GM23338 (cell line): ENCODE results near the gene SH2D3C. TPM values are rescaled to one million over a fixed set of nuclear protein-coding genes. Genes with fewer than 3 reads are reported as not detected.

Experiments used
- ATAC-seq: fragments of 200-7000 bp; cut with Tn5 transposase; 3 replicates; pipeline ENCODE4 v1.9.1; 2020
- DNase-seq: peaks from one replicate; pipeline ENCODE4 v3.0.0-alpha.2; 2015; ENCODE audit warnings: low spot score
- H2AFZ ChIP-seq: fragments of 200-600 bp; sonication (generic); 2 replicates; pipeline ENCODE4 v1.8.0; 2016; ENCODE audit warnings: antibody characterized with exemption, mild to moderate bottlenecking, moderate library complexity
- H3F3A ChIP-seq: fragments of 200-600 bp; sonication (generic); replicated peaks from 2 replicates; pipeline ENCODE4 v1.8.0; 2017; ENCODE audit warnings: antibody characterized with exemption, mixed run types, low read depth
- H3K27ac ChIP-seq: fragments of 200-600 bp; sonication (generic); 2 replicates; pipeline ENCODE4 v1.6.1; 2016; ENCODE audit warnings: low read depth
- H3K27me3 ChIP-seq: fragments of 200-600 bp; sonication (generic); 2 replicates; pipeline ENCODE4 v1.8.0; 2016; ENCODE audit warnings: mild to moderate bottlenecking, mixed run types, moderate library complexity; ENCODE audit not compliant: insufficient read depth
- H3K36me3 ChIP-seq: fragments of 200-600 bp; sonication (generic); 2 replicates; pipeline ENCODE4 v1.8.0; 2016; ENCODE audit warnings: mild to moderate bottlenecking; ENCODE audit not compliant: insufficient read depth
- H3K4me1 ChIP-seq: fragments of 200-600 bp; sonication (generic); 2 replicates; pipeline ENCODE4 v1.8.0; 2016; ENCODE audit warnings: mild to moderate bottlenecking, moderate library complexity; ENCODE audit not compliant: insufficient read depth
- H3K4me2 ChIP-seq: fragments of 200-600 bp; sonication (generic); 2 replicates; pipeline ENCODE4 v1.7.1; 2017; ENCODE audit warnings: mixed run types
- H3K4me3 ChIP-seq: fragments of 200-600 bp; sonication (generic); 2 replicates; pipeline ENCODE4 v1.6.1; 2016; ENCODE audit warnings: mixed run types
- H3K79me2 ChIP-seq: fragments of 200-600 bp; sonication (generic); replicated peaks from 2 replicates; pipeline ENCODE4 v1.8.0; 2017; ENCODE audit warnings: mild to moderate bottlenecking; ENCODE audit not compliant: insufficient read depth
- H3K9me2 ChIP-seq: fragments of 200-600 bp; sonication (generic); 2 replicates; pipeline ENCODE4 v1.8.0; 2017; ENCODE audit not compliant: insufficient read depth
- H4K20me1 ChIP-seq: fragments of 200-600 bp; sonication (generic); replicated peaks from 2 replicates; pipeline ENCODE4 v1.8.0; 2017; ENCODE audit warnings: mild to moderate bottlenecking; ENCODE audit not compliant: insufficient read depth
- H3K27ac Mint-ChIP-seq: 2 replicates; pipeline ENCODE4 v1.8.0; 2020; ENCODE audit warnings: inconsistent platforms, mild to moderate bottlenecking, moderate library complexity, mixed read lengths
- H3K27me3 Mint-ChIP-seq: 3 replicates; pipeline ENCODE4 v1.8.0; 2022; ENCODE audit warnings: low read depth, mild to moderate bottlenecking, moderate library complexity, mixed read lengths, inconsistent platforms; ENCODE audit not compliant: insufficient read depth, poor library complexity
- H3K36me3 Mint-ChIP-seq: 3 replicates; pipeline ENCODE4 v1.8.0; 2021; ENCODE audit warnings: low read depth, mild to moderate bottlenecking, inconsistent platforms, moderate library complexity, mixed read lengths
- H3K4me1 Mint-ChIP-seq: 3 replicates; pipeline ENCODE4 v1.8.0; 2020; ENCODE audit warnings: mild to moderate bottlenecking, inconsistent platforms, mixed read lengths
- H3K4me3 Mint-ChIP-seq: 3 replicates; pipeline ENCODE4 v1.8.0; 2021; ENCODE audit warnings: moderate library complexity, mild to moderate bottlenecking, inconsistent platforms, mixed read lengths
- H3K9me3 Mint-ChIP-seq: 3 replicates; pipeline ENCODE4 v1.8.0; 2020; ENCODE audit warnings: moderate library complexity, mild to moderate bottlenecking, inconsistent platforms, mixed read lengths
- CREB1 ChIP-seq: fragments of 250-450 bp; sonication (Bioruptor Pico); IDR thresholded peaks from 2 replicates; pipeline ENCODE4 v1.5.0; 2020; ENCODE audit warnings: low read depth, mild to moderate bottlenecking, moderate library complexity
- EZH2 ChIP-seq: fragments of 200-600 bp; sonication (generic); IDR thresholded peaks from one replicate; pipeline ENCODE4 v1.8.0; 2017; ENCODE audit warnings: antibody characterized with exemption, mild to moderate bottlenecking, low read depth; ENCODE audit not compliant: unreplicated experiment
- EZH2phosphoT487 ChIP-seq: fragments of 200-600 bp; sonication (generic); IDR thresholded peaks from one replicate; pipeline ENCODE4 v1.8.1; 2018; ENCODE audit warnings: antibody characterized with exemption; ENCODE audit not compliant: unreplicated experiment
- JUNB ChIP-seq: IDR thresholded peaks from one replicate; pipeline ENCODE4 v1.6.1; 2016; ENCODE audit warnings: antibody characterized with exemption; ENCODE audit not compliant: unreplicated experiment
- NANOG ChIP-seq: IDR thresholded peaks from 2 replicates; pipeline ENCODE4 v1.6.1; 2016; ENCODE audit warnings: antibody characterized with exemption, borderline replicate concordance
- POLR2AphosphoS5 ChIP-seq: IDR thresholded peaks from 2 replicates; pipeline ENCODE4 v1.6.1; 2016; ENCODE audit warnings: antibody characterized with exemption, low read depth
- STAT1 ChIP-seq: IDR thresholded peaks from one replicate; pipeline ENCODE4 v1.6.1; 2016; ENCODE audit warnings: antibody characterized with exemption; ENCODE audit not compliant: unreplicated experiment
- ZNF114 ChIP-seq: fragments of 250-450 bp; sonication (Bioruptor Pico); IDR thresholded peaks from 2 replicates; pipeline ENCODE4 v1.5.0; 2020; ENCODE audit warnings: mild to moderate bottlenecking, moderate library complexity
- ZNF331 ChIP-seq: fragments of 250-450 bp; sonication (Bioruptor Pico); IDR thresholded peaks from 2 replicates; pipeline ENCODE4 v1.5.0; 2020; ENCODE audit warnings: low read depth, mild to moderate bottlenecking, moderate library complexity
- polyA plus RNA-seq: library from polyadenylated mRNA; unstranded; fragments of >200 nt; fragmentation: Nextera tagmentation; extraction: Ambion mirVana; gene quantifications from 2 replicates; pipeline ENCODE4 v1.2.1, GENCODE V29; 2016
- total RNA-seq: library from RNA; depleted of rRNA; stranded (reverse); fragments of >200 nt; shearing (Covaris generic); gene quantifications from 2 replicates; pipeline ENCODE4 v1.2.3, GENCODE V29; 2014
- TF ChIP-seq, protein P1 (sequence below): fragments of 250-450 bp; sonication (Bioruptor Pico); IDR thresholded peaks from 2 replicates; pipeline ENCODE4 v1.5.0; 2020; ENCODE audit warnings: mild to moderate bottlenecking, moderate library complexity
- TF ChIP-seq, protein P2 (sequence below), 2 experiments: fragments of 200-600 bp in 1 of 2; sonication (generic) in 1 of 2; conservative IDR thresholded peaks; 2 replicates each; pipeline versions ENCODE4 v1.5.1 to v1.6.1; 2016 to 2017; ENCODE audit warnings: antibody characterized with exemption in 2 of 2, low read depth in 2 of 2, mild to moderate bottlenecking in 2 of 2, moderate library complexity in 1 of 2
- TF ChIP-seq, protein P3 (sequence below): IDR thresholded peaks from 2 replicates; pipeline ENCODE4 v1.6.1; 2016; ENCODE audit warnings: antibody characterized with exemption
- TF ChIP-seq, protein P4 (sequence below): IDR thresholded peaks from one replicate; pipeline ENCODE4 v1.6.1; 2018; ENCODE audit warnings: antibody characterized with exemption; ENCODE audit not compliant: unreplicated experiment

SH2D3C gene
- total and polyA plus RNA-seq, 2 experiments from 2014 or later = 4.2 to 4.5 TPM

DNA sequence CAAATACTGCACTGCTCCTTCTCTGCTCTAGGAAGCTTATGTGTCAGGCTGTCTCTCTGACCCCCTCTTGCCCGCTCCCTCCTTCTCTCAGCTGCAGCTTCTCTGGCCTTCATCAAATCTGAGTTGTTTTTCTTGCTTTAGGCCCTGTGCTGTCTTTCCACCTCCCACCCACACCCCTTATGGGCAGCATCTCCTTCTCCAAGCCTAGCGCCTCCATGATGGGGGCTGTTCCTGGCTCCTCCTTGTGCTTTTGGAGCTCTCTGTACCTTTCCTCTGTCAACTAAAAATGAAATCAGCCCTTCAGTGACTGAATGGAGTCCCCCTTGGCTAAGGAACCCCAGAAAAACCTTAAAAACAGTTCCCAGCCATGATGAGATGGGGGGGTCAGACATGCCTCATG lies 78.3 kb downstream of the SH2D3C start:
- ATAC-seq = no peak
- Histone ChIP-seq H3K4me1 (no peaks in the 10 kb centered on the region), H3K9me2 (no peaks in the 10 kb centered on the region), H3K4me3 (no peak overlapping the region), H2AFZ (0 out of 2 replicates have a peak overlapping the region, but pooled peaks have one; percentile 38), H3K36me3 (no peaks in the 10 kb centered on the region), H3K27ac (no peak overlapping the region), H3F3A (no peaks in the 10 kb centered on the region; the same call in 1 of the 2 replicates), H4K20me1 (no peaks in the 10 kb centered on the region), H3K4me2 (no peak overlapping the region), H3K79me2 (no peaks in the 10 kb centered on the region), H3K27me3 (no peaks in the 10 kb centered on the region)
- no peak for DNase-seq
- Mint-ChIP-seq H3K9me3 (no peaks in the 10 kb centered on the region; the same call in 1 of the 3 replicates), H3K4me1 (peaks cover 2% of the 10 kb centered on the region; the same call in 2 of the 3 replicates), H3K27me3 (peaks cover 4% of the 10 kb centered on the region), H3K36me3 (no peaks in the 10 kb centered on the region), H3K4me3 (no peak overlapping the region; the same call in 2 of the 3 replicates), H3K27ac (no peak overlapping the region)
- TF ChIP-seq, protein P1, sequence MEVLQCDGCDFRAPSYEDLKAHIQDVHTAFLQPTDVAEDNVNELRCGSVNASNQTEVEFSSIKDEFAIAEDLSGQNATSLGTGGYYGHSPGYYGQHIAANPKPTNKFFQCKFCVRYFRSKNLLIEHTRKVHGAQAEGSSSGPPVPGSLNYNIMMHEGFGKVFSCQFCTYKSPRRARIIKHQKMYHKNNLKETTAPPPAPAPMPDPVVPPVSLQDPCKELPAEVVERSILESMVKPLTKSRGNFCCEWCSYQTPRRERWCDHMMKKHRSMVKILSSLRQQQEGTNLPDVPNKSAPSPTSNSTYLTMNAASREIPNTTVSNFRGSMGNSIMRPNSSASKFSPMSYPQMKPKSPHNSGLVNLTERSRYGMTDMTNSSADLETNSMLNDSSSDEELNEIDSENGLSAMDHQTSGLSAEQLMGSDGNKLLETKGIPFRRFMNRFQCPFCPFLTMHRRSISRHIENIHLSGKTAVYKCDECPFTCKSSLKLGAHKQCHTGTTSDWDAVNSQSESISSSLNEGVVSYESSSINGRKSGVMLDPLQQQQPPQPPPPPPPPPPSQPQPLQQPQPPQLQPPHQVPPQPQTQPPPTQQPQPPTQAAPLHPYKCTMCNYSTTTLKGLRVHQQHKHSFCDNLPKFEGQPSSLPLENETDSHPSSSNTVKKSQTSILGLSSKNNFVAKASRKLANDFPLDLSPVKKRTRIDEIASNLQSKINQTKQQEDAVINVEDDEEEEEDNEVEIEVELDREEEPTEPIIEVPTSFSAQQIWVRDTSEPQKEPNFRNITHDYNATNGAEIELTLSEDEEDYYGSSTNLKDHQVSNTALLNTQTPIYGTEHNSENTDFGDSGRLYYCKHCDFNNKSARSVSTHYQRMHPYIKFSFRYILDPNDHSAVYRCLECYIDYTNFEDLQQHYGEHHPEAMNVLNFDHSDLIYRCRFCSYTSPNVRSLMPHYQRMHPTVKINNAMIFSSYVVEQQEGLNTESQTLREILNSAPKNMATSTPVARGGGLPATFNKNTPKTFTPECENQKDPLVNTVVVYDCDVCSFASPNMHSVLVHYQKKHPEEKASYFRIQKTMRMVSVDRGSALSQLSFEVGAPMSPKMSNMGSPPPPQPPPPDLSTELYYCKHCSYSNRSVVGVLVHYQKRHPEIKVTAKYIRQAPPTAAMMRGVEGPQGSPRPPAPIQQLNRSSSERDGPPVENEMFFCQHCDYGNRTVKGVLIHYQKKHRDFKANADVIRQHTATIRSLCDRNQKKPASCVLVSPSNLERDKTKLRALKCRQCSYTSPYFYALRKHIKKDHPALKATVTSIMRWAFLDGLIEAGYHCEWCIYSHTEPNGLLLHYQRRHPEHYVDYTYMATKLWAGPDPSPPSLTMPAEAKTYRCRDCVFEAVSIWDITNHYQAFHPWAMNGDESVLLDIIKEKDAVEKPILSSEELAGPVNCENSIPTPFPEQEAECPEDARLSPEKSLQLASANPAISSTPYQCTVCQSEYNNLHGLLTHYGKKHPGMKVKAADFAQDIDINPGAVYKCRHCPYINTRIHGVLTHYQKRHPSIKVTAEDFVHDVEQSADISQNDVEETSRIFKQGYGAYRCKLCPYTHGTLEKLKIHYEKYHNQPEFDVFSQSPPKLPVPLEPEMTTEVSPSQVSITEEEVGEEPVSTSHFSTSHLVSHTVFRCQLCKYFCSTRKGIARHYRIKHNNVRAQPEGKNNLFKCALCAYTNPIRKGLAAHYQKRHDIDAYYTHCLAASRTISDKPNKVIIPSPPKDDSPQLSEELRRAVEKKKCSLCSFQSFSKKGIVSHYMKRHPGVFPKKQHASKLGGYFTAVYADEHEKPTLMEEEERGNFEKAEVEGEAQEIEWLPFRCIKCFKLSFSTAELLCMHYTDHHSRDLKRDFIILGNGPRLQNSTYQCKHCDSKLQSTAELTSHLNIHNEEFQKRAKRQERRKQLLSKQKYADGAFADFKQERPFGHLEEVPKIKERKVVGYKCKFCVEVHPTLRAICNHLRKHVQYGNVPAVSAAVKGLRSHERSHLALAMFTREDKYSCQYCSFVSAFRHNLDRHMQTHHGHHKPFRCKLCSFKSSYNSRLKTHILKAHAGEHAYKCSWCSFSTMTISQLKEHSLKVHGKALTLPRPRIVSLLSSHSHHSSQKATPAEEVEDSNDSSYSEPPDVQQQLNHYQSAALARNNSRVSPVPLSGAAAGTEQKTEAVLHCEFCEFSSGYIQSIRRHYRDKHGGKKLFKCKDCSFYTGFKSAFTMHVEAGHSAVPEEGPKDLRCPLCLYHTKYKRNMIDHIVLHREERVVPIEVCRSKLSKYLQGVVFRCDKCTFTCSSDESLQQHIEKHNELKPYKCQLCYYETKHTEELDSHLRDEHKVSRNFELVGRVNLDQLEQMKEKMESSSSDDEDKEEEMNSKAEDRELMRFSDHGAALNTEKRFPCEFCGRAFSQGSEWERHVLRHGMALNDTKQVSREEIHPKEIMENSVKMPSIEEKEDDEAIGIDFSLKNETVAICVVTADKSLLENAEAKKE (CRISPR knock-in tag) = no peak
- TF ChIP-seq EZH2phosphoT487 (no peak), ZNF331 (CRISPR knock-in tag) (no peak), EZH2 (no peak), JUNB (no peak), STAT1 (no peak), NANOG (no peak), CREB1 (CRISPR knock-in tag) (no peak), POLR2AphosphoS5 (no peak), ZNF114 (CRISPR knock-in tag) (no peak)
- TF ChIP-seq, protein P2, sequence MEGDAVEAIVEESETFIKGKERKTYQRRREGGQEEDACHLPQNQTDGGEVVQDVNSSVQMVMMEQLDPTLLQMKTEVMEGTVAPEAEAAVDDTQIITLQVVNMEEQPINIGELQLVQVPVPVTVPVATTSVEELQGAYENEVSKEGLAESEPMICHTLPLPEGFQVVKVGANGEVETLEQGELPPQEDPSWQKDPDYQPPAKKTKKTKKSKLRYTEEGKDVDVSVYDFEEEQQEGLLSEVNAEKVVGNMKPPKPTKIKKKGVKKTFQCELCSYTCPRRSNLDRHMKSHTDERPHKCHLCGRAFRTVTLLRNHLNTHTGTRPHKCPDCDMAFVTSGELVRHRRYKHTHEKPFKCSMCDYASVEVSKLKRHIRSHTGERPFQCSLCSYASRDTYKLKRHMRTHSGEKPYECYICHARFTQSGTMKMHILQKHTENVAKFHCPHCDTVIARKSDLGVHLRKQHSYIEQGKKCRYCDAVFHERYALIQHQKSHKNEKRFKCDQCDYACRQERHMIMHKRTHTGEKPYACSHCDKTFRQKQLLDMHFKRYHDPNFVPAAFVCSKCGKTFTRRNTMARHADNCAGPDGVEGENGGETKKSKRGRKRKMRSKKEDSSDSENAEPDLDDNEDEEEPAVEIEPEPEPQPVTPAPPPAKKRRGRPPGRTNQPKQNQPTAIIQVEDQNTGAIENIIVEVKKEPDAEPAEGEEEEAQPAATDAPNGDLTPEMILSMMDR (conservative IDR thresholded peaks at IDR 0.05; ENCODE audit: low read depth in 2 of 2) = no peak
- TF ChIP-seq, protein P3, sequence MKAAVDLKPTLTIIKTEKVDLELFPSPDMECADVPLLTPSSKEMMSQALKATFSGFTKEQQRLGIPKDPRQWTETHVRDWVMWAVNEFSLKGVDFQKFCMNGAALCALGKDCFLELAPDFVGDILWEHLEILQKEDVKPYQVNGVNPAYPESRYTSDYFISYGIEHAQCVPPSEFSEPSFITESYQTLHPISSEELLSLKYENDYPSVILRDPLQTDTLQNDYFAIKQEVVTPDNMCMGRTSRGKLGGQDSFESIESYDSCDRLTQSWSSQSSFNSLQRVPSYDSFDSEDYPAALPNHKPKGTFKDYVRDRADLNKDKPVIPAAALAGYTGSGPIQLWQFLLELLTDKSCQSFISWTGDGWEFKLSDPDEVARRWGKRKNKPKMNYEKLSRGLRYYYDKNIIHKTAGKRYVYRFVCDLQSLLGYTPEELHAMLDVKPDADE = no peak
- TF ChIP-seq, protein P4, sequence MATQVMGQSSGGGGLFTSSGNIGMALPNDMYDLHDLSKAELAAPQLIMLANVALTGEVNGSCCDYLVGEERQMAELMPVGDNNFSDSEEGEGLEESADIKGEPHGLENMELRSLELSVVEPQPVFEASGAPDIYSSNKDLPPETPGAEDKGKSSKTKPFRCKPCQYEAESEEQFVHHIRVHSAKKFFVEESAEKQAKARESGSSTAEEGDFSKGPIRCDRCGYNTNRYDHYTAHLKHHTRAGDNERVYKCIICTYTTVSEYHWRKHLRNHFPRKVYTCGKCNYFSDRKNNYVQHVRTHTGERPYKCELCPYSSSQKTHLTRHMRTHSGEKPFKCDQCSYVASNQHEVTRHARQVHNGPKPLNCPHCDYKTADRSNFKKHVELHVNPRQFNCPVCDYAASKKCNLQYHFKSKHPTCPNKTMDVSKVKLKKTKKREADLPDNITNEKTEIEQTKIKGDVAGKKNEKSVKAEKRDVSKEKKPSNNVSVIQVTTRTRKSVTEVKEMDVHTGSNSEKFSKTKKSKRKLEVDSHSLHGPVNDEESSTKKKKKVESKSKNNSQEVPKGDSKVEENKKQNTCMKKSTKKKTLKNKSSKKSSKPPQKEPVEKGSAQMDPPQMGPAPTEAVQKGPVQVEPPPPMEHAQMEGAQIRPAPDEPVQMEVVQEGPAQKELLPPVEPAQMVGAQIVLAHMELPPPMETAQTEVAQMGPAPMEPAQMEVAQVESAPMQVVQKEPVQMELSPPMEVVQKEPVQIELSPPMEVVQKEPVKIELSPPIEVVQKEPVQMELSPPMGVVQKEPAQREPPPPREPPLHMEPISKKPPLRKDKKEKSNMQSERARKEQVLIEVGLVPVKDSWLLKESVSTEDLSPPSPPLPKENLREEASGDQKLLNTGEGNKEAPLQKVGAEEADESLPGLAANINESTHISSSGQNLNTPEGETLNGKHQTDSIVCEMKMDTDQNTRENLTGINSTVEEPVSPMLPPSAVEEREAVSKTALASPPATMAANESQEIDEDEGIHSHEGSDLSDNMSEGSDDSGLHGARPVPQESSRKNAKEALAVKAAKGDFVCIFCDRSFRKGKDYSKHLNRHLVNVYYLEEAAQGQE = no peak
